Stromal cell of bone marrow (primary cell): ENCODE results near the gene CSF2.
"Not testable (repeated sequence)": the region's sequence is repeated elsewhere in the genome, so short reads cannot be mapped to it uniquely, and the experiment has no call there.

Source experiments
- DNase-seq: peaks from one replicate; pipeline ENCODE4 v3.0.0-alpha.2; 2012; ENCODE audit warnings: low read depth

Gene CSF2

DNA sequence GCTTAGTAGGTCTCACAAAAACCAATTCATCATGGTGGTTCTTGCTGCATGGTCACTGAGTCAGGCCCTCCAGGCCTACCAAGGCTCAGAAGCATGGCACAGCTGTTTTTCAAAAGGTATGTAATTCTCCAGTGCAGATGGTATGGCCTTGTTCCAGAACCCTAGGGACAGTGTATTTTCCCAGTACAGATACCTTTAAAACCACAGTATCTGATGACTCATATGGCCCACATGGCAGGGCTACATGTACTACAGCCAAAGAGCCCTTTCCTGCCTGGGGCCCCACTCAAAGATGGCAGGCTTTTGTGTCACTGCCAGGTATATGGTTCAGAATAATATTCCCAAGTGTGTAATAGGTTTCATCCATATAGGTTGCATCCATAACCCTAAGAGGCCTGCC, 16.5 kb downstream of the CSF2 start:
- no peak for DNase-seq

DNA sequence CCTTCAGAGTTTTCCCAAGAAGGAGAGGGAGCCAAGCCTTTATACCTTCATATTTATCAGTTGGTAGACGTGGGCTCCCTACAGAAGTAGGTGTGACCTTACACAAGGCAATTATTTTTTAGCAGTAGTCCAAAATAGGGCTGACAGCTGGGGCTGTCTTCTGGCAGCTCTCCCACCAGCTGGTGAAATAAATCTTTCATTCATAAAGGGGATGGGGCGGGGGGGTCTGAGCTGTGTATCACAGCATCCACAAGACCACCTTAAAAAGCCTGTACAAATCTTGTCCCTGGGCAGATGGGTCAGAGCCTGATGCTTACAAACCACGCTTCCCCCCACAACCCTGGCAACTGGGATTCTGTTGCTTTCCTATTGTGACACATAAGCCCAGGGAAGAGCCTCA, 19.7 kb downstream of the CSF2 start:
- no peak for DNase-seq

DNA sequence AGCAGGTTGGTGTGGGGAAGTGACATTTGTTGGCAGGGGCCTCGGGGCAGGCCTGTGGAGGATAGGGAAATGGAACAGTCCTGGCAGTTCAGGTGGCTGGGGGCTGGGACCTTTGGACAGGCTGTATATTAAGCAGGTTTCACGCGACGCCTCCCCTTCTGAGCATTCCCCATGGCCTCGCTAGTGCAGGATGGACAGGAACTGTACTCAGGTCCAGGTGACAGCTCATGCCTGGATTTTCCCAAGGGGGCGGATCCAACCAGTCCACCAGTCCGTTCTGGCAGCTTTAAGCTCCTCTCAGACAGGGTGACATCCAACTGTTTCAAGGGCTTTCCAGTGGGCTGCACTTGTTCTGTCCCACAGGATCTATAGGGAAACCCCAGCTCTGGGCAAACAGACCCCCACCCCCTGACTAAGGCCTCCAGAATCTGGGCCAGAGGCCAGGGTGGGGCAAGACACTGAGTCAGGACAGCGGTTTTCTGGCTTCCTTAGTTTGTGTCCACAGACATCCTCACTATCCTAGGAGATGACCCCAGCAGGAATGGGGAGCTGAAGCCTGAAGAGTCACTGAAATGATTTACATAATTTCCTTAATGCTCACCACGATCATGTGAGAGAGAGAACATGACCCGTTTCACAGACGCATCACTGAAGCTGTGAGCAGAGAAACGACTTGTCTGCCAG, 20.9 kb downstream of the CSF2 start:
- peak; percentile 95 for DNase-seq

DNA sequence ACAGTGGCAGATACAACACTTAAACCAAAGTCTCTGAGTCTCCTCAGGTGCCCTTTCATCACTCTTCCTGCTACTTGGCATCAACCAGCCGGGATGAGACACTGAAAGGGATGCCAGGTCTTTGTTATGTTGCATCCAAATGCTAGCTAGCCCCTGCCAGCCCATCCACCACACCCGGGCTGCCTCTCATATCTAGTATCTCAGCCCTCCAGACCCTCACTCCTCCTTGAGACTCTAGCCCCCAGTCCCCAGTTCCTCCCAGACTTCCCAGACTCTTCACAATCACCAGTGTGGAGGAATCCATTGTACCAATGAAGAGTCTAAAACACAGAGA, 21.5 kb downstream of the CSF2 start:
- DNase-seq: no peak

DNA sequence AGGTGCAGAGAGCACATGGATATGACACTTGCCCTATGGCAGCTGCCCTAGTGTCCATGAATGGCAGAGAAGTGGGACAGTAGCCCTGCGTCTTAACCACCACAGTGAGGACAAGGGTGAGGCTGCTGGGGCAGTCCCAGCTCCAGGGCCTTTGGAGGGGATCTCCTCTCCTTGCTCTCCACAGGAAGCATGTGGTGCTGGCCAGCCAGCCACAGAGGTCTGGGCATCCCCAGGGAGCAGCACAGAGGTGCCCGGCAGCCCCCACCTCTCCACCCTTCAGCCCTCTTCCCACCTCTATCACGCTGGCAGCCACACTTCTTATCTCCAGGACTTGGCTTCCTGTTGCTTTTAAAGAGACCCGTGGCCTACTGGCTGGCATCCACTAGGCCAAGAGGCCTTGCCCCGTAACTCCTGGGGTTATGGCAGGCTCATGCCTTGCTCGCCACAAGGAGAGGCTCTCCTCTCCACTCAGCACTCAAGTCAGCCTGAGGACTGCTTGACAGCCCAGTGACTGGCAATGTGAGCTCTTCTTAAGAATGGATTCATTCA, 21.9 kb downstream of the CSF2 start:
- DNase-seq: no peak

DNA sequence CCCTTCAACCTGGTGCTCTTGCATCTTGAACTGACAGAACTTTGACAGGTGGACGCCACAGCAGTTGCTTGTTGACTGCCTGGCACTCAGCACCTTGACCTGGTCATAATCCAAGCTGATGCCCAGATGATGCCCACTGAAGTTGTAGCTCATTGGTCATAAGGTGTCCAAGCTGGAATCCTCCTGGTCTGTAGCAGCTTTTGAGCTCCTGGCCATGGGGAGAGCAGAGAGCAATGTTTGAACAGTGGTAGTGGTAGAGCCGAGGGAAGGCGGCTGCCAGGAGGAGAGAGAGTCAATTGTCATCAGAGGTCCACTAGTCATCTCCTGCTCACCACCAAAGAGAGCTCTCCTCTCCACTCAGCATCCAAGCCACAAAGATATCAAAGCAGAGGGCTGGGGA, 23.3 kb downstream of the CSF2 start:
- no peak for DNase-seq

DNA sequence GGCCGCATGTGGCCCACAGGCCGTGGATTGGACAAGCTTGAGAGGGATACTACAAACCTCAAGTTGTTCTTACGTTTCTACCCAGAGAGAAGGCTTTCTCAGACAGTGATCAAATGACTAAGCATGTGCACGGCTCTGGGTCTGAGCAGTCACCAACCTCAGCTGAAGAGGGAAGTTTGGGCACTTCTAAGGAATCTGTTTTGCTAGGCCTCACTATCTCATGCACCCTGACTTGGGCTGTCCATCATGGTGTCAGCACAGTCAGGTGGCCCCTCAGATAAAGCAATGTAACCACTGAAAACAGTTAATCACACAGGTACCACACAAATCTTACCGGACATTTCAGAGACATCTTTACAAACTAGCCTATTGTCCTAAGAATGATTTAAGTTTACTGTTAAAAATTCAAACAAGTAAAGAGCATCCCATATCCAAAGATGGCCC, 24.6 kb downstream of the CSF2 start:
- DNase-seq: no peak

DNA sequence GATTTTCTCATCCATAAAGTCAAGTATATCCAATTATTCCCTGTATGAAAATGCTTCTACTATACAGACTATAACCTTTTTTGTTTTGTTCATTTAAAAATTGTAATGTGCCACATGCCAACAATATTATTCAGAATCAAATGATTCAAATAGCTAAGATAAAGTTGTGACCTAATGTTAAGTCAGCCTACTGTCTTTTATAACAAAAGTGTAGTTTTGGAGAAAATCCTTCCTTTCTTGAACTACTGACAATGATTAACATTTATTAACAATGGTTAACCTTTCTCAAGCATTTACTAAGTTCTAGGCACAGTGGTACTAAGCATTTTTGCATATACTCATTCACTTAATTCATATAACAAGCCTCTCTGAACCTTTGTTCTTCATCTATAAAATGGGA, 25.0 kb downstream of the CSF2 start:
- no peak for DNase-seq

DNA sequence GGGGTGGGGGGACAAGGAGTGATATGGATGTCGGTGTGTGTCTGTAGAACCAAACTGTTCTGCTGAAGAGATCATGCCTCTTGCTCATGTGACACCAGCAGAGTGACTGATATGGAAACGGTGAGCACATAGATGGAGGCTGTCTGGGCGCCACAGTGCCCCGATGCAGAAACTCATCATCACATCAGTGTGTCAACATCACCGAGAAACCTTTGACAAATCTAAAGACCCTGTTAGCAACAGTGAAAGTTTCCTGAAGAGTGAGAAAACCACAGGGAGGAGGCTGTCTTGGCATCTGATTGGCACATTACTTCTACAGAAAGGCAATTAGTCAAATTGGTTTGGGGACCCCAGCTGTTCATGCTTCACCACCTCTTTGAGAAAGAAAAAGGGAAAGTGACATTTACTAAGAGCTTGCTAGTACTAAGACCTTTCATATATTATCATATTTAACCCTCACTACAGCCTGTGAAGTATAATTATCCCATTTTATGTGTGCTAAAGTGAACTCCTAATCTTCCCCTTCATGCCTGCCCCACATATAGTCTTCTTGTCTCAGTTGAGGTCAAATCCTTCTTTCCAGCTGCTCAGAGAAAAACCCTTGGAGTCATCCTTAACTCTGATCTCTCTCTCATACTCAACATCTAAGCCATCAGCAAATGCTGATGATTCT, 25.6 kb downstream of the CSF2 start:
- DNase-seq: no peak

DNA sequence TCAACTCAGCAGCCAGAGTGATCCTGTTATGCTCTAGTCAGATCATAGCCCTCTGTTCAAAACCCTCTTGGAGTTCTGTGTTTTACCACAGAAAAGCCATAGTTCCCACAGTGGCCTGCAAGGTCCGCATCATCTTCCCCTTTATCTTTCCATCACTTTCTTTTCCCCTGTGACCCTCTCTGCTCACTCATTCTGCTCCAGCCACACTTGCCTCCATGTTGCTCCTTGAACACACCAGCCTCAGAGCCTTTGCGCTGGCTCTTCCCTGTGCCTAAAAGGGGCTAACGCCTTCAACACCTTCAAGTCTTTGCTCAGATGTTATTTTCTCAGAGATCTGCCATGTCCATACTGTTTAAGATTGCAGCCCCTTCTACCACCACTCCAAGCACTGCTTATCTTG, 26.3 kb downstream of the CSF2 start:
- no peak for DNase-seq

DNA sequence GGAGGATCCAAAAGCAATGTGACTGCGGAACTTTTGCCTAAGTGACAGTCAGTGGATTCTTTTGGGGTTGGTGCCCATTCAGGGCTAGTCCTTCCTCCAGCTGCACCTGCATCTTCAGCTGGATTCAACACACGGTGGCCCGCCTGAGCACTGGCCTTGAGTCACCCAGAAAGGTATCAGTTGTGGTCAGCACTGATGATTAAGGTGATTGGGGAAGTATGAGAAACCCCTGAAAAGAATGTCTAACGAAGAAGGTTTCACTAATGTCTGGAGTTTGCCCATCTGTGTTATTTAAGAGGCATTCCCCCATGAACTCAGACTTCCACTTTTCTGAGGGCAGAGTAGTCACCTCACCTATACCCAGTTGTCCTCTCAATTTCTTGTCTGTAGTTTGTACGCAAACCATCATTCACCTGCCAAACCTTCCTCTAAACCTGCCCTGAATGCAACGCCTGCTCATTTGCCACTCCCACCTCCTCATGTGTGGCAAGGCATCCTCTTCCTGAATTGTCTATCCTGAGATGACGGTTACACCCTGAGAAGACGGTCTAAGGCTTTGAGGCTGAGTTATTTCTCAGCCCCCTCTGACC, 27.2 kb downstream of the CSF2 start:
- no peak for DNase-seq

DNA sequence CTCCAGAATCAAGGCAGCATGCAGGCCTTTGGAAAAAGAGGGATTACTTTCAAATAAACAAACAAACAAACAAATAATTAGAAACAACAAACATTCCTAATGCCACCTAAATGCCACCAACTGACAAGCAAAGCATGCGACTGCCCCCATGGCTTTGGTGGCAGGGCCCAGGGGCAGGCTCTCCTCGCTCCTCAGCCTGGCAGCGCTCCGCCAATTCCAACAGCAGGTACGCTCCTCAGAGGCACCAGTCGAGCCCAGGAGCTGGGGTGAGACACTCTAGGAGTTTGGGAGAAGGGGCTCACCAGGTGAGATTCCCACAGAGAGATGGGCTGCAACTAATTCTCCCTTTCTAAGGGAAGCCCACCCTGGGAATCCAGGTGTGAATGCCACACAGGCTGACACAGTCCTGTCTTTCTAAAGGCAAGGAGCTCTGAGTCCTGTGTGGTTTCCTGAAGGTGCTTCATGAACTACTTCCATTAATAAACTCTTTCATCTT, 27.8 kb downstream of the CSF2 start:
- DNase-seq: no peak

DNA sequence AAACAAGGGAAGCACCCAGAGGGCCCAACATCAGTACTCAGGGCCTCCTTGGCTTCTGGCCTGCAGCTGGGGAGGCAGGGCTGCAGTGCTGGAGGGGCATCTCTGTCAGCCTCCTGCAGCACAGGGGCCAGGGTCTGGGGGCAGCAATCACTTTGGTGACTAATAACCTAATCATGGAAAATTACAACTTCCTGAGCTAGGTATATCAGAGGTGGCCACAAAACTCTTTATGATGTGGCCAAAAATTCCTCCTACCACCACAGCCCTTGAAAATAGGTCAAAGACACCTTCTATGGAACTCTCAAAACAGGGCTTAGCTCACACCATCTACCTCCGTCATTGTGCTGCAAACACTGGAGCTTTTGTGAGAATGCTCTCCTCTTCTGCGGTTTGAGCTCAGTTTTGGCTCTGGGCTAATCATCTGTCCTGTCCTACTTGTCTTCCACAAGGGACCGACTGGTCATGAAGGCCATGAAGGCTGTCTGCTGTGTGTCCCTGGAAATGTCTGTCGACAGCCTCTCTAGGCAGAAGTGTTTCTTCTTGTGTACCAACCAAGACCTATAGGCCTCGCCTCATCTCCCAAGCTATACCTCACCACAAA, 28.6 kb downstream of the CSF2 start:
- no peak for DNase-seq

DNA sequence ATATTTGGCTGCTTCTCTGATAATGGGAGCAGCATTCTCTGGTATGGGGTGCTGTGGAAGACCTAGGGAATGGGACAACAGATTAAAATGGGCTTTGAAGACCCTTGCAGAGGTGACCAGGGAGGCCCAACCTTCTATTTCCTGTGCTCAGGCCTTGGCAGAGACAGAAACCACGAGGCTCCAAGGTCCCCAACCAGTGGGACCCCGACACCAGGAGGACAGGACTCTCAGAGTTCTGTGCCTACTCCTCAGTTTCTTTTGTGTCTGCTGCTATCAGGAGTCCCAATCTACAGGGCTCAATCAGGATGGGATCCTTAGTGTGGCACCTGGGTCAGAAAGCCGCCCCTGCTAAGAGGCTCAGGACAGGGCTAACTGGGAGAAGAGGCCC, 29.3 kb downstream of the CSF2 start:
- DNase-seq: no peak

DNA sequence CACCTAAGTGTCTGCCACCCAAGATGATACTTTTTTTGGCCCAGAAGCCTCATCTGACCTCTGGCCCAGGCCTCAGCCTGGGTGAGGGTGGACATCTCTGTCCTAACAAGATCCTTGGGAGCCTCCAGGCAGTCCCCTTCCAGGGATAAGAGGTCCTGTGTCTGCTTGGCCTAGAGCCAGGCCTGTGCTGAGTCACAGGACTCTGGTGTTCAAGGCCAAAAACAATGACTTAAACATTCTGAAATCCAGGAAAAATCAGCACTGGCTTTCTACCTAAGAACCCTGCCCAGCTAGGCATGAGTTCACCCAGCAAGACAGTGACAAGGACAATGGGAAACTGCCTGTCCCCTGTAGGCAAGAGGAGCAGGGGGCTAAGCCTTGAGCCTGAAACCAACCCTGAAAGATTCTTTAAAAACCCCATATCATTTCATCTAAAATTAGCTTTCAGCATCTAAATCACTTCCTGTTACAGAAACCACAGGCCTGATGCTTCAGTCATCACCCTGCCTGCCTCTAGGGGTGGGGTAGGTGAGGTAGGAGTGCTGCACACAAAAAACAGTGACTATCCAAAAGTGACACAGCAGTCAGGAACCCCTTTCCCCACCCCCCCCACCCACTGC, 29.9 kb downstream of the CSF2 start:
- DNase-seq: peak; percentile 86

DNA sequence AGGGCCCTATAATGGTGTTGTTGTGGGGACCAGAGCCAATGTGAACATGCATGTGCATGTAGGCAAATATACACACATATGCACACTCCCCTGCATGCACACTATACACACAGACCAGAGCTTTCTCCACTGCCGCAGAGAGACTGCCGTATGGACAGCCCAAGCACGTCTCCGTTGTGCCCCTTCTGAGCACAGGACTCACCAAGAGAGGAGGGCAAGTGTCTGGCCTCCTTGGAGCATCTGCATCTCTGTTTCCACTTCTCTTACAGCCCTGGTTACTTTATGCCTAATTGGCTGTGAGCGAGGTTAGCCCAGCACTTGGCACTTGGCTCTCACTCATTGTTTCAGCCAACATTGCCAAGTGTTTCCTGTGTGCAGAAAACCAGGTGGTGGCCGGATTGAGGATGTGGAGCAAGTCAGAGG, 30.4 kb downstream of the CSF2 start:
- DNase-seq: no peak

DNA sequence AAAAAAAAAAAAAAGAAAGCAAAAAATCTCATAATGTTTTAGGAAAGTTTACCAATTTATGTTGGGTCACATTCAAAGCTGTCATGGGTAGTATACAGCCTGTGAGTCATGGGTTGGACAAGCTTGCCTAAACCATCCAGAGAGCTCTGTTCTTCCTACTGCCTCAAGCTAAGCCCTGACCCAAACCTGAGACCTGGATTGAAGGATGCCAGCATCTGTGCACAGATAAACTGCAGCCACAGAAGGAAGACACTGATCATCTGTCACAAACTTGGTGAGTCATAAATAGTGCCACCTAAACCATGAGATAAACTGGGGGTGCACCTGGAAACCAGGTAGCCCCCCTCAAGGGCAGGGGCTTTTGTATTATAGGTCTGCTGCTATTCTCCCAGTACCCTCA, 31.0 kb downstream of the CSF2 start:
- DNase-seq: peak; percentile 77

DNA sequence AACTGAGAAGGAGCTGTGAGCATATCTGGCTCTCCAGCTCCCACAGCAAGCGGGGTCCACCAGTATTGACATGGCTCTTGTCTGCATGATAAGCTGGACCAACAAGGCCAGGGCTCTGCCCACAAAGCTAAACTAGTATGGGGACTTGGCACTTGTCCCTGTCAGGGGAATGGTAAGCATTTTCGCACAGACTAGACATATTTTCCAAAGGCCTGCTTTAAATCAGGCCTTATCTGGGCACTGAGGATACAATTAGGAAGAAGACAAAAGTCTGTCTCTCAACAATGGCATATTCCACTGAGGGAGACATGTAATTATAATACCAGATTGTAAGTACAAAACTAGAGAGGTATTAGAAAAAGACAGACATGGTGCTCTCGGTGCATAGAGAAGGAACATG, 32.1 kb downstream of the CSF2 start:
- no peak for DNase-seq

DNA sequence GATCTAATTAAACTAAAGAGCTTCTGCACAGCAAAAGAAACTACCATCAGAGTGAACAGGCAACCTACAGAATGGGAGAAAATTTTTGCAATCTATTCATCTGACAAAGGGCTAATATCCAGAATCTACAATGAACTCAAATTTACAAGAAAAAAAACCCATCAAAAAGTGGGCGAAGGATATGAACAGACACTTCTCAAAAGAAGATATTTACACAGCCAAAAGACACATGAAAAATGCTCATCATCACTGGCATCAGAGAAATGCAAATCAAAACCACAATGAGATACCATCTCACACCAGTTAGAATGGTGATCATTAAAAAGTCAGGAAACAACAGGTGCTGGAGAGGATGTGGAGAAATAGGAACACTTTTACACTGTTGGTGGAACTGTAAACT, 34.9 kb downstream of the CSF2 start:
- DNase-seq: not testable (repeated sequence)

DNA sequence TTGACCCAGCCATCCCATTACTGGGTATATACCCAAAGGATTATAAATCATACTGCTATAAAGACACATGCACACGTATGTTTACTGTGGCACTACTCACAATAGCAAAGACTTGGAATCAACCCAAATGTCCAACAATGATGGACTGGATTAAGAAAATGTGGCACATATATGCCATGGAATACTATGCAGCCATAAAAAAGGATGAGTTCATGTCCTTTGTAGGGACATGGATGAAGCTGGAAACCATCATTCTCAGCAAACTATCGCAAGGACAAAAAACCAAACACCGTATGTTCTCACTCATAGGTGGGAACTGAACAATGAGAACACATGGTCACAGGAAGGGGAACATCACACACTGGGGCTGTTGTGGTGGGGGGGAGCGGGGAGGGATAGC, 35.4 kb downstream of the CSF2 start:
- not testable (repeated sequence) for DNase-seq

DNA sequence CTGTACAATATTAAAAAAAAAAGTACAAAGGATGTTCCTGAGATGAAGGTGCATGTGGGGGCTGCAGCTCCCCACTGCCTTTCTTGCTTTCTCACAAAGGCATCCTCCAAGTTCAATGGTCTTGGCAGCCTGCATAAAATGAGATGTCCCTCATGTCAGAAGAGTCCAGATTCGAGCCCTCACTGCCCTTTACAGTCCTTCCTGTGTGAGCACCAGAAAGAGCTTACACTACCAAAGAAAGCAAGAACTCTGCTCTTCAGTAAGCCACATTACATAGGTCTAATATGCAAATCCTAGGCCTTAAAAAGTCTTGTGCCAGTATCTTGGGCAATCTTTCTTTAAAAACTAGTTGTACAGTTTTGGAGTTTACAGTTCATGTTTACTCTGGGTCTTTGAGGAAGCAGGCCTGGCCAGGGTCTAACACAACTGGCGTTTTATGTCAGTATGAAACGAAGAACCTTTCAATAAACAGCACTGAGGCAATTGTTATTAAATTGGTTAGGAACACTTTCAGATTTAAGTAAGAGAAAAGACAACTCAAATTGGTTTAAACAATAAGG, 36.0 kb downstream of the CSF2 start:
- no peak for DNase-seq

DNA sequence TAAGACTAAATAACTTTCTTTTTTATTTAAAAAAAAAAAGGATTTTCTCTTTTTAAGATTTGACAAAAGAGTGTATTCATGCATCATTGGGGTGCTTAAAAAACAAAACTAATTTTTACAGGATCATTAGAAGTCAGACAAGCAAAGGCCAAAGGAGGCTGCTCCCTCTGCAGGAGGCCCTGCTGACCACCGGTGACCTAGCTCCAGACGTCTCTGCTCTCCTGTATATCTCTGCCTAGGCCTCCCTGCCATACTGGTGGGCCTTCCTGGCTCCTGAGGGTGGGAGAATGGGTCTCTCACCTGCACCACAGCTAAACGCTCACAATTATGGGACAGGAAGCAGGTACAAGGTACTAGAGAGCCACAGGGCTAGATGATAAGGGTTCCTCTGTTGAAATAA, 36.6 kb downstream of the CSF2 start:
- no peak for DNase-seq
